ENCODE data around the gene LOXL4.
"Not testable (repeated sequence)": the region's sequence is repeated elsewhere in the genome, so short reads cannot be mapped to it uniquely, and the experiment has no call there.

LOXL4 gene

DNA sequence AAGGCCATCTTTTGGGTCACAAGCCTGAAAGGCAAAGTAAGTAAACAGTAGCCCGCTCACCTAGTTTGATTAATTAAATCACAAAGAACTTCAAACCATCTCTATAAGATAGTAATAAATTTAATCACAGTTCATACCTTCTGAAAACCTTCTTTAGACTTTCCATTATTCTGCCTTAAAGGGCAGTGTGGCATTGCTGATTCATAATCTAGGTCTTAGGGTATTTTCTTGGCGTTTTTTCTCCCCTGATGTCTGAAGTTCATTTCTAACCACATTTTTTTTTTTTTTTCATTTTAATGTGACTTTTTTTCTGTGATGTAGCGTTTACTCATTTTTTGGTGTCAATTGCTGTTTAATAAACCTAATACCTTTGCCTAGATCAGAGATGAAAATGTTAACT, 27.5 kb downstream of the LOXL4 start:
- DNase-seq: no peak

- DNase-seq: no peak
Measured at GRCh38 chr10:98238391-98238790, 29.6 kb downstream of the LOXL4 start.

GRCh38 chr10:98236862-98237261, 31.1 kb downstream of the LOXL4 start:
- DNase-seq: no peak

GRCh38 chr10:98235846-98236245, 32.1 kb downstream of the LOXL4 start:
- no peak for DNase-seq

DNA sequence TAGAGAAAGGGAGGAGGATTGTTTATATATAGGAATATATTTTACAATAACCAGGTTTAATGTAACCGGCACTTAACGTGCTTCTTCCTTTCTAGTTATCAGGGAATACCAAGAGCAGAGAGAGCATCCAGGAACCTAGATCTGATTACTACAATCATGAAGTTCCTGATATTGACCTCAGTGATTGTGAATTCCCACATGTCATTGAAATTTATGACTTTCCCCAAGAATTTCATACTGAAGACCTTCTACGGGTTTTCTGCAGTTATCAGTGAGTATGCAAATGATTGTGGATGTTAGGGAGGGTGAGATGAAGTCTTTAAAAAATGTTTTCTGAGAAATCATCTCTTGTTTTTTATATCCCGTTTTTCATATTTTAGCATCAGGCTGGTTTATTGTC, 36.6 kb downstream of the LOXL4 start:
- no peak for DNase-seq

DNA sequence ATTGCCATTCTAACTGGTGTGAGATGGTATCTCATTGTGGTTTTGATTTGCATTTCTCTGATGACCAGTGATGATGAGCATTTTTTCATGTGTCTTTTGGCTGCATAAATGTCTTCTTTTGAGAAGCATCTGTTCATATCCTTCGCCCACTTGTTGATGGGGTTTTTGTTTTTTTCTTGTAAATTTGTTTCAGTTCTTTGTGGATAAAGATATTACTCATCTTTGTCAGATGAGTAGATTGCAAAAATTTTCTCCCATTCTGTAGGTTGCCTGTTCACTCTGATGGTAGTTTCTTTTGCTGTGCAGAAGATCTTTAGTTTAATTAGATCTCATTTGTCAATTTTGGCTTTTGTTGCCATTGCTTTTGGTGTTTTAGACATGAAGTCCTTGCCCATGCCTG, 39.7 kb downstream of the LOXL4 start:
- DNase-seq: not testable (repeated sequence)

DNA sequence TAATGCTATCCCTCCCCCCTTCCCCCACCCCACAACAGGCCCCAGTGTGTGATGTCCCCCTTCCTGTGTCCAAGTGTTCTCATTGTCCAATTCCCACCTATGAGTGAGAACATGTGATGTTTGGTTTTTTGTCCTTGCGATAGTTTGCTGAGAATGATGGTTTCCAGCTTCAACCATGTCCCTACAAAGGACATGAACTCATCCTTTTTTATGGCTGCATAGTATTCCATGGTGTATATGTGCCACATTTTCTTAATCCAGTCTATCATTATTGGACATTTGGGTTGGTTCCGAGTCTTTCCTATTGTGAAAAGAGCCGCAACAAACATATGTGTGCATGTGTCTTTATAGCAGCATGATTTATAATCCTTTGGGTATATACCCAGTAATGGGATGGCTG, 40.3 kb downstream of the LOXL4 start:
- not testable (repeated sequence) for DNase-seq

DNA sequence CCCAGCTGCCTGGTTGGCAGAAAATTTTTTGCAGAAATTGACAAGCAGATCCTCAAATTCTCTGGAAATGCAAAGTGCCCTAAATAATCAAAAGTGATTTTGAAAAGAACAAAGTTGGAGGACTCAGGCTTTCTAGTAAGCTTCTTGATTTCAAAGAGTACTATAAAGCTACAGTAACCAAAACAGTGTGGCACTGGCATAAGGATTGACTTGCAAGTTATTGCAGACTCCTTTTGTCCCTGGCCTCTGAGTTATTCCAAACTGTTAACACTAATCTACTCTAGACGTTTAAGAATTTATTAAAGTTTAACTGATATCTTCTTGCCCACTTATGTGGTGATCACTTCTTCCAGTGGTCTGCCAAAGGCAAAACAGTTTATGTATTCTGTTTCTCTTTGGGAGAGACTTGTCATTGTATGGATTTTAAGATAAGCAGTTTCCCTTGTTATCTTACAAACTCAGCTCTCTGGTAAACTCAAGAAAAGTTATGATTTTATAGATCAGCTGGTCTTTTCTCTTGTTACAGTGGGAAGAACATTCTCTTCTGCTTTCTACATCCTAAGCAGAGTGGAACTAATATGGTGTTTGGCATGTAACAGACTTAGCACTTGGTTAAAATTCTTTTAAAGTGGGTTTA, 41.4 kb downstream of the LOXL4 start:
- no peak for DNase-seq

DNA sequence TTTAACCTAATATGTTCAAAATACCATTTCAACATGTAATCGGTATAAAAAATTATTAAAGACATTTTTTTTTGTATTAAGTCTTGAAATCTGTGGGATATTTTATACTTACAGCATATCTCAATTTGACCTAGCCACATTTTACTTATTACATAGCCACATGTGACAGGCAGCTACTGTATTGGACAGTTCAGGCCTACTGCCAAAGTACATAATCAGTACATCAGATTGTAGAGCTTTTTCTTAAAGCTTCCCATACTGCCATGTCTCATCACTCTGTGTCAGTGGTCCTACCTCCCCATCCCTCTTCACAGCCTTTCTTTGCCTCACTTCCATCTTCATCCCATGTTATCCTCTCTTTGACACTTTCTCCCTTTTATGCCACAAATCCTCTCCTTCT, 43.0 kb downstream of the LOXL4 start:
- peak; percentile 51 for DNase-seq

DNA sequence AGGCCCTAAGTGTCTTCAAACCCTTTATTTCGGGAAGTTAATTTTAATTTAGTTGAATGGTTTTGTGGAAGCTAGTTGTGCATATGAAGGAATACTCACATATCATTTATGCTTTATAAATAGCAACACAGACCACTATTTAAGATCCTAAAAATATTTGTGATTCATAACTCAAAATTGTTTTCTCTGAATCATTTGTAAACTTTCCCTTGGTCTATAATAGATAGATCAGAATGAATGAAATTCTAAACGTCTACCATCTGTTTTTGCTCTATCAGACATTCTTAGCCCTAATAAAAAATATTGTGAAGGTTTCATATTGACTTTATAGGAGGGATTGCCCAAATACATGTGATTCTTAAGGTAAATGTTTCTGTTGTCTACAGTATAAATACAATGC, 43.5 kb downstream of the LOXL4 start:
- peak; percentile 71 for DNase-seq

DNA sequence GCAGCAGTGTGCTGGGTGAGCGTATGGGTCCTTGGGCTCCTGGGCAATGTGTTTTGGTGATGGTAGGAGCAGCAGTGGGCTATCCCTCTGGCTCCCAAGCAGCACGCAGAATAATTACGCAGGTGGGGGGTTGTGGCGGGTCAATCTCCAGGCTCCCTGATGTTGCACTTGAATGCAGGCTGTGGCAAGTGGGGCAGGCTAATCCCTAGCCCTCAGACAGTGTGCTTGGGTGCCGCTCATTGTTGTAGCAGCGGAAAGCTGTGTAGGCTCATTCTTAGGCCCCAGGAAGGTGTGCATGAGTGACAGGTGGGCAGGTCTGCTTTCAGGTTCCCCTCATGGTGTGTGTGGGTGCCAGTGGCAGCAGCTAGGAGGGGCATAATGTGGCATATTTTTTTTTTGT, 44.1 kb downstream of the LOXL4 start:
- no peak for DNase-seq

- DNase-seq: no peak
Measured at GRCh38 chr10:98217801-98218200, 50.2 kb downstream of the LOXL4 start.

DNA sequence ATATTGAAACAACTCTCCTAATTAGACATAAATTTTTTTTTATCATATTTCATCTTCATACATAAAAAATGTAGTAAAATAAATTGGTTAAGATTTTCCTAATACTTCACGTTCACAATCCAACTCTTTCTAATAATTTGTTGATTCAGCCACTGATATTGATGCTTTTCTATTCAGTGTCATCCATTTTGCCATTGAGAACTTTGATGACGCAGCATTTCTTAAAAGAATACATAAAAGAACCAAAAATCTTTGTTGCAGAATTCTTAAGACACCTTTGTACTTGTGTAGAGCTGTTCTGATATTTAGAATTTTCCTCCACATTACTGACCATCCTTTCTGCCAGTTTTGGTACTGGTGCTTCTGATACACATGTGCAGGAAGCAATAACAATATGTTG, 52.6 kb downstream of the LOXL4 start:
- no peak for DNase-seq

GRCh38 chr10:98213740-98214139, 54.3 kb downstream of the LOXL4 start:
- no peak for DNase-seq

- no peak for DNase-seq
Measured at GRCh38 chr10:98212196-98212595, 55.8 kb downstream of the LOXL4 start.

GRCh38 chr10:98209441-98209840, 58.6 kb downstream of the LOXL4 start:
- DNase-seq: no peak

DNA sequence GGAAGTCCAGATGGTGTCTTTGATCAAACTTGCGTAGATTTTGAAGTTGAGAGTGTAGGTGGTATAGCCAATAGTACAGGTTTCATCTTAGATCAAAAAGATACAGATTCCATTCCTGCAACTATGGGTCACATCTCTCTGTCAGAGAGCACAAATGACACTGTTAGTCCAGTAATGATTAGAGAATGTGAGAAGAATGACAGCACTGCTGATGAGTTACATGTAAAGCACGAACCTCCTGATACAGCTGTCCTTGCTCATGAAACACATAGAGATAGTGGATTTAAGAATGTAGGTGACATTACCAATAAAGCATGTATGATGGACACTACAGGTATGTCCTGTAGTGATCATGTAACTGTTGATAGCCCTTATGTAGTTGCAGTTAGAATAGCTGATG, 59.1 kb downstream of the LOXL4 start:
- DNase-seq: peak; percentile 27

DNA sequence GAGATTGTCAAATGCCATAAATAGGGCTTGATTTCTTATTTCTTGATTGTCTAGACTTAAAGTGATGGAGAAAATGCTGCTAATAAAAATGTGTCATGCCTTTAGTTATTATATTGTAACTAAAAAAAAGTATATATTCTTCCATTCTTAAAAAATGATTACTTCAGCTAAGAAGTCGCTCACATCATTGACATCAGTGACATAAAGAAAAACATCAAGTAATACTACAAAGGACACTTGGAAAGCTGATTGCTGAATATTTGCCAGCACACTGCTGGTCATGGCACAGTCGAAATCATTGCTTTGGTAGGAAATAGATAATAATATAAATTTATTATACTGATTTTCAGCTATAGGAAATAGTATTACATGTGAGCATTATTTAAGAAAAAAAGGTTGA, 62.6 kb downstream of the LOXL4 start:
- no peak for DNase-seq

GRCh38 chr10:98202378-98202777, 65.6 kb downstream of the LOXL4 start:
- no peak for DNase-seq

GRCh38 chr10:98201760-98202159, 66.2 kb downstream of the LOXL4 start:
- no peak for DNase-seq

All from fibroblast of skin of back (primary cell).